GM12873 (cell line): ENCODE data around the gene MRPL14.

Source experiments
- TF ChIP-seq, protein P1 (sequence below): IDR thresholded peaks from 2 replicates; pipeline ENCODE4 v1.5.1; 2012; ENCODE audit warnings: low read depth, mild to moderate bottlenecking, moderate library complexity, low read length, control low read depth; ENCODE audit not compliant: insufficient read depth; ENCODE audit errors: missing control alignments

MRPL14 gene

DNA sequence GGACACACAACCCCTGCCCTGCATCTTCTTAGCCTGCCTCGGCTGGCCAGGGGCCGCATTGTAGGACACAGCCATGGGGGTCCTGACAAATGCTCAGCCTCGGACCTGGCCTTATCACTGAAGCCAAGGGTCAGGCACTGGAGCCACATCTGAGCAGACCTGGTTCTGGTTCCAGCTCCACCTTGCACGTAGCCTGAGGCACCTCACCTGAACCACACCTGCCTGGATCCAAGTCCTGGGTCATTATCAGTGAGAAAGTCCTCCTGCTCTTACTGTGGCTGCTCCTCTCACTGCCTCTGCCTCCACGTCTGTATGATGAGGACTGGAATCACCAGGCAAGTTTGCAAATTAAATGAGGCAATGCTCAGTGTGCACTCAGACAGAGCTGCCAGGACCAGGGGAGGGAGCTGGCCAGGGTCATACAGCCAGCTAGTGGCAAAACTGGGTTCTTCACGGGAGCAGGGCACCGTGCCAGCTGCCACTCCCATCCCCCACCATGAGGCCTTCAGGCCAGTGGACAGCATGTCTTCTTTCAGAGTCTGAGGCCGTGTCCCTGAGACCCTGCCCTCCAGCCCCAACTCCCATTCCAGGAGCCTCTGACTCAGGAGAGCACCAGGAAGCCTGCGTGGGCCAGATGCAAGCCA is 40.2 kb downstream of the MRPL14 start:
- TF ChIP-seq, protein P1, sequence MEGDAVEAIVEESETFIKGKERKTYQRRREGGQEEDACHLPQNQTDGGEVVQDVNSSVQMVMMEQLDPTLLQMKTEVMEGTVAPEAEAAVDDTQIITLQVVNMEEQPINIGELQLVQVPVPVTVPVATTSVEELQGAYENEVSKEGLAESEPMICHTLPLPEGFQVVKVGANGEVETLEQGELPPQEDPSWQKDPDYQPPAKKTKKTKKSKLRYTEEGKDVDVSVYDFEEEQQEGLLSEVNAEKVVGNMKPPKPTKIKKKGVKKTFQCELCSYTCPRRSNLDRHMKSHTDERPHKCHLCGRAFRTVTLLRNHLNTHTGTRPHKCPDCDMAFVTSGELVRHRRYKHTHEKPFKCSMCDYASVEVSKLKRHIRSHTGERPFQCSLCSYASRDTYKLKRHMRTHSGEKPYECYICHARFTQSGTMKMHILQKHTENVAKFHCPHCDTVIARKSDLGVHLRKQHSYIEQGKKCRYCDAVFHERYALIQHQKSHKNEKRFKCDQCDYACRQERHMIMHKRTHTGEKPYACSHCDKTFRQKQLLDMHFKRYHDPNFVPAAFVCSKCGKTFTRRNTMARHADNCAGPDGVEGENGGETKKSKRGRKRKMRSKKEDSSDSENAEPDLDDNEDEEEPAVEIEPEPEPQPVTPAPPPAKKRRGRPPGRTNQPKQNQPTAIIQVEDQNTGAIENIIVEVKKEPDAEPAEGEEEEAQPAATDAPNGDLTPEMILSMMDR, result no peak

DNA sequence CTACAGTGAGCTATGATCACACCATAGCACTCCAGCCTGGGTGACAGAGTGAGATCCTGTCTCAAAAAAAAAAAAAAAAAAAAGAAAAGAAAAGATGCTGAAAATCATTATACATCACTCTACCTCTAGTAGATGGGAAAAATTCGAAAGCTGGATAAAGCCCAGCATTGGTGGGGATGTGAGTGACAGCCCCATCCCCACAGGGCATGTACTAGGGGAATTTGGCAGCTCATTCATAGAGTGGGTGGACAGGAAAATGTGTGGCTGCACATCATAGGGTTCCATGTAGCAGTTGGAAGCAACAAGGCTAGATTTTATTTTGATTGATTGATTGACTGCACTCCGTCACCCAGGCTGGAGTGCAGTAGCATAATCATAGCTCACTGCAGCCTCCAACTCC is 42.0 kb downstream of the MRPL14 start:
- TF ChIP-seq, protein P1, result no peak

DNA sequence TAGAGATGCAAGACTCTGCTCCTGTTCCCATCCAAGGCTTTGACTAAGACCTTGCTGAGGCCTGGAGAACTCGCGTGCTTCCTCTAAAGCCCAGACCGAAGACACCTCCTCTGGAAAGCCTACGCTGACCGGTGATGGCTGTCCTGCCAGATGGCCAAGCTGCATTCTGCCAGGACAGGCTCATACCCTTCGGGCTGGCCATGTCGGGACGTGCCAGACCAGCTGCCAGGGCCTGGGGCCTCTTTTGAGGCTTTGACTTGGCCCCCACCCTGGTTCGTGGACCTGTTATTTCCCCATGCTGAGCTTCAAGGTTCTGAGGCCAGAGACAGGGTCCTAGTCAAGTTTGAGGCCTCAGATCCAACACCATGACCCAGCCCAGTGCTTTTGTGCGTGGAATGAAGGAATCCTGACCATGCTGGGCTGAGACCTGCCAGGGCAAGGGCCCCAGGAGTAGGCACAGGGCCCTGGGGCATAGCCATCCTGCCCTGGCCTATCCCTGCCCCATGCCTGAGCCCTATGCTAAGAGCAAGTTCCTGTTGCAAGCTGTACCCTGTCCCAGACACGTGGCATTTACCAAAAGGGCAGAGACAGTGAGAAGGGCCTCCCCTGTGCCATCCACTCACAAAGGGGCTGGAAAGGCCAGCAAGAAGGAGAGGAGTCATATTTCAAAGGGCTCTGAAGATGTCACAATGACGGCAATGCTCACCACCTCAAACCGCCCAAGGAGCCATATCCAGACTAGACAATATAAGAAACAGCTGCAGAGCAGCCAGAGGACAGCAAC is 42.8 kb downstream of the MRPL14 start:
- TF ChIP-seq, protein P1, result no peak

DNA sequence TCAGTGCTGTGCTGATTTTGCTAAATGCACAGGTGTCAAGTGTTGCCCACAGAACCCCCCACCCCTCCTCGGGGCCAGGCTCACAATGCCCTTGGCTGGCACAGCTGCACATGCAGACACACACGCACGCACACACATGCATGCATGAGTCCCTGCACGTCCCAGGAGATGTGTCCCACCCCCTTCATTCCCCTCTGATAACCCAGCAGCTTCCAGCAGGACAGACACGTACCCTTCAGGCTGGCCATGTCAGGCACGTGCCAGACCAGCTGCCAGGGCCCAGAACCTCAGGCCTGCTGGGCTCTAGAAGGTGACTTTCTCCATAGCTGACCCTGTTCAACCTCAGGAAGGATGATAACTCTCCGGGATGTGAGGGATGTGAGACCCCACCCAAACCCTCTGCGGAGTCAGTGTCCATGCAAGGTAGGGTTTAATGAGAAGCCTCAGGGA is 44.4 kb downstream of the MRPL14 start:
- TF ChIP-seq, protein P1, result no peak

DNA sequence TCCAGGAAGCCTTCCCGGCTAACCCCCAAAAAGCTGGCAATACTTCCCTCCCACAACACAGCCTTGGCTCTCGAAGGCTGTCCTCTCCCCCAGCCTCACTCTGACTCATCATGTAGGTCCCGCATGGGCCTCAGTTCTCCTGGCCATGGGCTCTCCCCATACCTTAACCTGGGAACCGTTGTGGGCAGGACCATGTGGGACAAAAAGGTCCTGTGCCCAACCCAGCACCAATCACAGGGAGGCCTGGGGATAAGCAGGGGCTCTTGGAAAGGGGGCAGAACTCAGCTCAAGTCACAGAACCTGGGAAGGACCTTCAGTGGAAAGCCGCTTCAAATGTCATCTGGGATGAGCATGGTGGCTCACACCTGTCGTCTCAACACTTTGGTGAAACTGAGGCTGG is 45.5 kb downstream of the MRPL14 start:
- TF ChIP-seq, protein P1, result no peak

DNA sequence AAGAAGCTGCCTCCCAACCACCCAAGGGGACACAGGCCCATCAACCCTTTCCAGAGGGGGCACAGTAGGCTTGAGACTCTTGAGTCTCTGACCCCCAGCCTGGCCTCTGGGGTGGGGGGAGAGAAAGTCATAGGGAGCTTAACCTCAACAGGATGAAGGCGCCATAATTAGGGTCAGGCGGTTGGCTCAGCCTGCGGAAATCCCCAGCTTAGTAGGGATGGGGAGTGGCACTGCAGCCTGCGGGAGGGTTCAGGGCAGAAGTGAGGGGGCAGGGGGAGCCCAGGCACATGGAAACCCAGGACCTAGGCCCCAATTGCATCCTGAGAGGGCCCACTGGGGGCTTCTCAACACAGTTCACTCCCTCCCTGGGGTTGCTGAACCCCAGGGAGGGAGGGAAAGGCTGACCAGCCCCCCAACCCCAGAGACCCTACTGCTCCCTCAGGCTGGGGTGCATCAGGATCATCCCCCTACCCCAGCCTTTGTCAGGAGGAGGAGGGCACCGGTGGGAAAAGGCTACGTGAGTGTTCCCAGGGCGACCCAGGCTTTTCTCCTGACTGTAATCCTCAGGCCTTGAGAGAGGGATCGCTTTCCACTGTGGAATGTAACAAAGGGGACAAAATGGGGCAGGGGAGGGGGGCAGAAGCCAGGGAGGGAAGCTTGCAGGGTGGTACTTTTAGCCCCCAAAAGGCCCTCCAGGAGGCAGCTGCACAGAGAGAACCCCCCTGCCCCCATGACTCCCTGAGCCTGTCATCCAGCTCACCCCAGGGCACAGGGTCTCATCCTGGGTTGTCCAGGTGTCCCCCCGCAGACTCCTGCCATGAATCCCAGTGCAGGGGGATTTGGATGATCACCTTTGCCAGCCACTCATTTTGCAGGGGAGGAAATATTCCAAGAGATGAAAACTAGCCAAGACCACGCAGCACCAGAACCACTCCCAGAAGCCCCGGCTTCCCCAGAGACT is 46.4 kb downstream of the MRPL14 start:
- TF ChIP-seq, protein P1, result no peak
